Epithelial cell of proximal tubule (primary cell): ENCODE measurements around the gene BAIAP2. TPM values are rescaled to one million over a fixed set of nuclear protein-coding genes. Genes with fewer than 3 reads are reported as not detected.

Experiments
- DNase-seq: peaks from one replicate; pipeline ENCODE4 v3.0.0-alpha.2; 2011; ENCODE audit warnings: low read depth
- H3K4me3 ChIP-seq: 2 replicates; pipeline ENCODE4 v1.5.1; 2011; ENCODE audit warnings: low read depth, mild to moderate bottlenecking, low read length
- total RNA-seq: library from RNA; depleted of rRNA; stranded (reverse); fragments of >200 nt; gene quantifications from 2 replicates; pipeline ENCODE4 v1.2.3, GENCODE V29; 2015
- TF ChIP-seq, protein P1 (sequence below): conservative IDR thresholded peaks from 2 replicates; pipeline ENCODE4 v1.5.1; 2012; ENCODE audit warnings: low read depth, mild to moderate bottlenecking, low read length

Gene BAIAP2
- total RNA-seq, 1 donor from 2014 or later: 44.0 TPM

DNA sequence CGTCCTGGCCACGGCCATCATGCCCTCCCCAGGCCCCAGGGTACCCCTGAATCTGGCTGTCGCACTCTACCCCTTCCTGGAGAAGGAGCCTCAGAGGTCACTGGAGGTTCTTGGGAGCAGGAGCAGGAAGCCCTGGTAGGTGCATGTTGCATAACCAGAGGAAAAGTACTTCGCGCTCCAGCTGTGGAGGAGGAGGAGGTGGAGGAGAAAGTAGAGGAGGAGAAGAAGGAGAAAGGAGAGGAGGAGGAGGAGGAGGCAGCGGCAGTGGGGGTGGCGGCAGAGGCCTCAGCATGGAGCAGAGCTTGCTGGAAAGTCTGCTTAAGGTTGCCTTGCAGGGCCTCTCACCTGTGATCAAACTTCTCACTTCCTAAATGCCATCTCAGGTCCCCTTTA lies 61.8 kb downstream of the BAIAP2 start:
- no peak overlapping the region for H3K4me3 ChIP-seq
- no peak for DNase-seq
- TF ChIP-seq, protein P1, sequence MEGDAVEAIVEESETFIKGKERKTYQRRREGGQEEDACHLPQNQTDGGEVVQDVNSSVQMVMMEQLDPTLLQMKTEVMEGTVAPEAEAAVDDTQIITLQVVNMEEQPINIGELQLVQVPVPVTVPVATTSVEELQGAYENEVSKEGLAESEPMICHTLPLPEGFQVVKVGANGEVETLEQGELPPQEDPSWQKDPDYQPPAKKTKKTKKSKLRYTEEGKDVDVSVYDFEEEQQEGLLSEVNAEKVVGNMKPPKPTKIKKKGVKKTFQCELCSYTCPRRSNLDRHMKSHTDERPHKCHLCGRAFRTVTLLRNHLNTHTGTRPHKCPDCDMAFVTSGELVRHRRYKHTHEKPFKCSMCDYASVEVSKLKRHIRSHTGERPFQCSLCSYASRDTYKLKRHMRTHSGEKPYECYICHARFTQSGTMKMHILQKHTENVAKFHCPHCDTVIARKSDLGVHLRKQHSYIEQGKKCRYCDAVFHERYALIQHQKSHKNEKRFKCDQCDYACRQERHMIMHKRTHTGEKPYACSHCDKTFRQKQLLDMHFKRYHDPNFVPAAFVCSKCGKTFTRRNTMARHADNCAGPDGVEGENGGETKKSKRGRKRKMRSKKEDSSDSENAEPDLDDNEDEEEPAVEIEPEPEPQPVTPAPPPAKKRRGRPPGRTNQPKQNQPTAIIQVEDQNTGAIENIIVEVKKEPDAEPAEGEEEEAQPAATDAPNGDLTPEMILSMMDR: no peak

DNA sequence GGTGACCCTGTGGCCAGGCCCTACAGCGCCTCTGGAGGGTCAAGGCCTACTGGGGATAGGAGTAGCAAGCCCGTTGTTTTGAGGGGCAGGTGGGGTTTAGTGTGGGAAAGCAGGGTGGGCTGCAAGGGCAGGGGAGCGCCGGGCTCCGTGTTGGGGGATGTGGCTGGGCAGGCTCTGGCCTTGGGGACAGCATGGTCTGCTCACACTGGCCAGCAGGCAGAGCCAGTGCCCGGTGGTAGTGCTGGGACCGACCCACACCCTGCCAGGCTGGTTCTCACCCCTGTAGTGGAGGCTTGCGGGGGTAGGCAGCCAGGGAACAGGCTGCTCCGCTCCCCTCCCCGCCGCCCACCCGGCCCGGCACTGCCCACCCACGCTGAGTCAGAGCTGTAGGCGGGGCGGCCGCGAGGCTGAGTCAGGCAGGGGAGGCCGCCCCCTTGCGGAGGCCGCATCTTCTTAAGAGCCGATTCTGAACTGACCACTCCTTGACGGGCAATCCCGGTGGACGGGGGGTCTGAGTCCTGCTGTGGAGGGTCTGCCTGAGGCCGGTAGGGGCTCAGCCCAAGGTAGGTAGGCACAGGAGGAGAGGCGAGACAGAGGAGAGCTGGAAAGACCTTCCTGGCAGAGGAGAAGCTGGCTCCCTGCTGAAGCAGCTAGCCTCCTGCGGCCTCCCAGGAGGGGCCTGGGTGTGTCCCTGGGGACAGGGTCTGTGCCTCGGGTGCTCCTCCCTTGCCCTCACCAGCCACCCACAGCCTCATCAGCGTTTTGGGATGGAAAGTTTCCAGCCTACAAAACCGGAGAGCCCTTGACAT lies 62.4 kb downstream of the BAIAP2 start:
- no peak overlapping the region for H3K4me3 ChIP-seq
- TF ChIP-seq, protein P1: peak; percentile 38
- DNase-seq: no peak

DNA sequence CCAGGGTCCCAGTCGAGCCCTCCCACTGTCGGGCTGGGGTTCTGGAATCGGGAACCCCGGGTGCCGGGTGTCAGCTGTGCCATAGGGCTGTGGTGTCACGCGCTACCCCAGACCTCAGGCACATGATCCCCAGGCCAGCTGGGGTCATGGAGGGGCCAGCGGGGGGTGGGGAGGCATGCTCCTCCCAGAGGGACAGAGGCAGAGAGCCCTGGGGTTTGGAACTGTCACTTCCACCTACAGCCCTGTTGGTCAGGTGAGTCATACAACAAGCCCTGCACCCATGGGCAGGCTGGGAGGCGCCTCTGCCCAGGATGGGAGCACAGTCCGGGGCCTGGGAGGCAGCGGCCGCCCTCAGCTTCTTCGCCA lies 63.0 kb downstream of the BAIAP2 start:
- no peak overlapping the region for H3K4me3 ChIP-seq
- TF ChIP-seq, protein P1: no peak
- no peak for DNase-seq

DNA sequence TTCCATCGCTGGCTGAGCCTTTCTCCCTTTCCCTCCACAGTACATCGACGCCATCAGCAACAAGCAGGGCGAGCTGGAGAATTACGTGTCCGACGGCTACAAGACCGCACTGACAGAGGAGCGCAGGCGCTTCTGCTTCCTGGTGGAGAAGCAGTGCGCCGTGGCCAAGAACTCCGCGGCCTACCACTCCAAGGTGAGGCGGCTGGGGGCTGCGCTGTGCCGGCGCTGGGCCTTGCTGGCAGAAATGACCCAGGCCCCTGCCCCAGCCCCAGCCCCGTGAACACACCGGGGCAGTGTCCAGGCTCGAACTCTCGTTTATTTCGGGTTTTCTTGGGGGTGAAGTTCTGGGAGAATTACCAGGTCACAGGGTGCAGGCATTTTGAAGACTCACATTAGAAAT lies 64.9 kb downstream of the BAIAP2 start:
- DNase-seq: no peak
- TF ChIP-seq, protein P1: no peak
- H3K4me3 ChIP-seq: no peak overlapping the region

DNA sequence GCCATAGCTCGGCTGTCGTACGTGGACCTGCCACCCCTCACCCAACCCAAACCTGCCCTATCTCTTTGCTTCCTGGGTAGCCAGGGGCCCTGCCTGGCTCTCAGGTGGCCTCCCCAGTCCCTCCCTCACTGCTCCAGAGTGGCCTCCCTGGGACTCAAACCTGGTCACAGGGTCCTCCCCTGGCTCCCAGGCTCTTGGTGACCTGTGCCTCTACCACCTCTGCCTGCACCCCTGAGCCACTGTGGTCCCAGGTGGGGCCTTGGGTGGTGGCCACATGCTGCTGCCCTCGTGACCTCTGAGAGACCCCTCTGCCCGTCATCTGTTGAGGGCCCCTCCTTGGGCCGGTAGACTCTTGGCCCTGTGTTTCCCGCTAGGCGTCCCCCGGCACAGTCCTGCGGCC lies 65.7 kb downstream of the BAIAP2 start:
- TF ChIP-seq, protein P1: no peak
- no peak for DNase-seq
- no peak overlapping the region for H3K4me3 ChIP-seq

DNA sequence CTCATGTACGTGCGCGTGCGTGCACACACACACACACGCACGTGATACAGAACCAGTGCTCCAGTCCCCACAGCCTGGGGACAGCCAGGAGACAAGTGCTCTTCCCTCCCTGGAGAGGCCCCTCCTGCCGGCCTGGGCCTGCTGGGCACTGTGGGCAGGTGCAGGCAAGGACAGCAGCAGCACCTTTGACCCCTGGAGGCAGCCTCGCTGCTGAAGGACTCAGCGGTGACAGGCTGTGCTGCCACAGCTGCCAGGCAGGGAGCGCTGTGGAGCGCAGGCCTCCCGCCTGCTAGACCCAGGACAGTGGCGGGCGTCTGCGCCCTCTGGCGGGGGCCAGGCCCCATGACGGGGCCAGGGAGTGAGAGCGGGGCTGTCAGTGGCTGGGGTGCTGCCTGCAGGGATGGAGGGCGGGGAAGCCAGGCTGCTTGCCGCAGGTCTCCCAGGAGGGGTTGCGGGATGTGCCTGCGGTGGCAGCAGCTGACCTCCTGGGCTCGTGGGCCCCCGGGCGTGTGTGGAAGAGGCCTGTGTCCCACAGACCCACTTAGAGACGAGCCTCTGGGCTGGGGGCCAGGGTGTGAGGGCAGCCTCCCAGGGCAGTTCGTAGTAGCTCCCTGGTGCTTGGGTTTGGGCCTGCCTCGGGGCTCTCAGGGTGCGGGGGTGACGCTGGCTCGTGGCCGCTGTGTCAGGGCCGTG lies 66.8 kb downstream of the BAIAP2 start:
- H3K4me3 ChIP-seq: no peak overlapping the region
- TF ChIP-seq, protein P1: peak; percentile 99
- no peak for DNase-seq
